GM21723 (cell line): Measurements from ENCODE around the gene POU5F2.

Experiments
- ATAC-seq: cut with Tn5 transposase; IDR thresholded peaks from one replicate; pipeline ENCODE4 v1.9.1; 2021; ENCODE audit warnings: mild to moderate bottlenecking, moderate library complexity; ENCODE audit not compliant: unreplicated experiment

Gene POU5F2

DNA sequence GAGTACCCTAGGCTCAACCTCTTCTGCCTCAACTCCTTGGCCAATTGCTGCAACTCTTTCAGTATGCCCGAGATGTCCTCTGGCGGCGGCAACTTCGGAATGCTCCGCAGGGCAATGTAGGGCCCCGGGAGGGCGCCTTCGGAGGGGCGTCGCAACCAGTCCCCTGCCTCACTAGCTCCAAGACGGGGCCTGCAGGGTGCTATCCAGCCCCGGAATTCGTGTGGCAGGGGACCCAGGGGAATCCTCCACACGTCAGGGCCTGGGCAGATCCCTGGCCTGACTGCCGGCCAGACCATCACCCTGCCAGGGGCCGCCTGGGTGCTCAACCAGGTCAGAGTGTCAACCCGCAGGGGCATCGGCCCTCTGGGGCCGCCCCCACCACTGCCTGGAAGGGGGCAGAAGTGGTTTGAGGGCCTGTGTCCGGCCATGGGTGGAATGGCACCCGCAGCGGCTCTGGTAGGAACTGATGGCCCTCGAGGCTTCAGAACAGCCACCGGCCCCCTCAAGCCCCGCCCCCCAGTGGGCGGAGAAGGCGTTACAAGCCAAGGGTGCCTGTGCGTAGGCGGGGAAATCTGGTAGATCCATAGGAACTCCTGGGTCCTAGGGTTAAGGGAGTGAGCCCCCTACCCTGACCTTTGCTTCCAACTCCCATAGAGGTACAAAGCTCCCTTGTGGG, at the start of gene POU5F2:
Gene POU5F2, minus strand, starts transcription at position 465 of the 676 bp plus-strand sequence. Its CDS starts 37 bp downstream, at position 428.
- ATAC-seq, result no peak

DNA sequence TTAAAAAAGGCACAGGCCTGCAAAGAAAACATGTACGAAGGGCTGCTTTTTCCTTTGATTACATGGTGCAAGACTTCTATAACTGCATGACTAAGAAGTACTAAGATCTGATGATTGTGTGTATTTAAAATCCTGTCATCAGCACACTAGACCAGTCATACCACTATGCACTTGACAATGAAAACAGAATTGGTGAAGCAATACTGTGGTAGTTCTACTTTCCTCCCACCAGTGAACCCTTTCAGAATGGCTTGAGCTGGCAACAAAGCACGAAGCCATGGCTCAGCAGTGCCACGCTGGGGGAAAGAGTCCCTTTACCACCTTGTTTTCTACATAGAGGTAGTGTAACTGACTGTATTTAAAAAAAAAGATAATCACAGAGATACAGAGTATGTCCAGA, 49.0 kb upstream of the POU5F2 start:
- ATAC-seq, result no peak

DNA sequence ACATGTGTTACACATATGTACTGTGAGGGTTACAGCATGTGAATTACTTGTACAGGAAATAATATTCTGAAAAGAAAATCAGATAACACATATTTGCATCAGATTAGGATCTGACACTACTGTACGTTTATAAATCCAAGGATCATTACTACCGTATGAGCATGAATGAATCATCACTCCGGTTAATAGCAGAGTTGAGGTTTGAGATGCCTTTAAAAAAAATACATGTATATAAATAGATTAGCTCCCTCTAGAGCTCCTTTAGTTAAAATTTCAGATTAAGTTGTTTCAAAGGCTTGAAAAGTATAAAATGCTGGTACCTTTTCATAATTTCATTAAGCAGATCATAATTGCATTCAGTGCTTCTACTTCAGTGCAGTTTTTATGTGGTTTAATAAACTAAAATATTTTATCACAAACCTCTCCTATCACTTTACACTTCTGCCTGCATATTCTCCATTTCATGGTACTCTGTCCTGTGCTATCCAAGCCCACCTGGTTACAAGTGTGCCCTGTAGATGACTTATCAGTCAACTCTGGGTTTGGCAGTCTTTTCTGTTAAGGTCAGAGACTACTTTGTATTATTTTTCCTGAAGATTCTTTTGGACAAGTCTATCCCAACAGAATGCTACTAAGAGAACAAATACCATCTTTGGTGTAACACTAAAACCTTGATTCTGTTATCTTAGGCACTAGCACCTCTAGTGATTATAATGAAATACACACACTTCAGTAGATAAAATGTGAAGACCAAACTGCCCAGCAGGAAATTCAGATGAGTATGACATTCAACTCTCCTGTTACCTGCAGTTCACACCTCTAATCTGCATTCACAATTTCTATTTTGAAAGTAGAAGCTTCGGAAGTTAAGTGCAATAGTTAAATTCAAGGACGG, 48.0 kb upstream of the POU5F2 start:
- no peak for ATAC-seq

GRCh38 chr5:93787598-93787997, 46.2 kb upstream of the POU5F2 start:
- no peak for ATAC-seq

DNA sequence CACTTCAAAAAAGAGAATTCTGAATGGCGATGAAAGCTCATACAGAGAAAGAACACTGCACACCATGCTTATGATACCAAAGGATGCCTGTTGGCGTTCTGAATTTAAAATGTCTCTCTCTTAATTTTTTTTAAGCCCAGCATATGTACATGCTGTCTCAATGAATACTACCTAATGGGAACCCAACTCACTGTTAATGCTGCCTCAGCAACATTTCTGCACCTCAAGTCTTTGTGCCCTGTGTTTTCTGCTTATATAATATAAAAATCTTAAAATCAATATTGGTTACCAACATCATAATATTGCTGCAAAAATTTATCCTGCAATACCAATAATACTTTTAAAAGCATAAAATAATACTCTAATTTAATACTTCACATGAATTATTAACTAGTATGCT, 44.1 kb upstream of the POU5F2 start:
- no peak for ATAC-seq

DNA sequence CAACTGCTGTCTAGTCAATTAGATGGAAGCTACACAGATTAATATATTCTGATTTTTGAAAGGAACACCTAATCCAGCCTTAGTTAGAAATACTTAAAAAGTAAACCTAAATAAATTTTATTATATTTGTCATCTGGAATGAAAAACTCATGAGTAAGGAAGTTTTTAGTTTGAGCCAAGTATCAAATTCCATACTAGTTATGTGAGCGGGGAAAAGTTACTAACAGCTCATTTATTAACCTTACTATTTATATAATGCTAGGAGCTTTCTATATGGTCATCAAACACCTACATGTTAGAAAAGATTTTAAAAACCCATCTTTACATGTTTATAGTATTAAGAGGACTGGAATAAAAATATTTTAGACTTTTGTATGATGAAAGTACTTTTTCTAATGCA, 41.6 kb upstream of the POU5F2 start:
- no peak for ATAC-seq

GRCh38 chr5:93777620-93778019, 36.2 kb upstream of the POU5F2 start:
- no peak for ATAC-seq

GRCh38 chr5:93756372-93756771, 15.0 kb upstream of the POU5F2 start:
- no peak for ATAC-seq

DNA sequence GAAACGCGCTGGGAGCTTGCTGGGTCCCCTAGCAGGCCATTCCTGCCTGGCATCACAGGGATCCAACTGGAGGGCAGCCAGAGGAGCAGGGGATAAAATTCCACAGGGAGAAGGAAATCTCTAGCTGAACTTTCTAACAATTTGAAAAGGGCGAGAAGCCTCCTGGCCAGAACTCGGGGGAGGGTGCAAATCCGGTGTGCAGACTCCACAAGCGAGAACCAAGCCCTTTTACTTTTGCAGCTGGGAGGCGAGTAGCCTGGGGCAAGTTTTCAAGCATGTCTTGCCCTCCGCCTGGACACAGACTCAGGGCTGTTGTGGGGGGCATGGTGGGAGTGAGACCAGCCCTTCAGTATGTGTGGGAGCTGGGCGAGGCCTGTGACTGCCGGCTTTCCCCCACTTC, 14.3 kb upstream of the POU5F2 start:
- ATAC-seq, result no peak

- ATAC-seq, result no peak
Measured at GRCh38 chr5:93748875-93749397, 7.5 kb upstream of the POU5F2 start.

- ATAC-seq, result no peak
Measured at GRCh38 chr5:93746406-93747056, 5.1 kb upstream of the POU5F2 start.

GRCh38 chr5:93736284-93736683, 5.1 kb downstream of the POU5F2 start:
- no peak for ATAC-seq

GRCh38 chr5:93735378-93735777, 6.0 kb downstream of the POU5F2 start:
- ATAC-seq, result no peak

- no peak for ATAC-seq
Measured at GRCh38 chr5:93731987-93732386, 9.4 kb downstream of the POU5F2 start.

- no peak for ATAC-seq
Measured at GRCh38 chr5:93726595-93726994, 14.8 kb downstream of the POU5F2 start.

DNA sequence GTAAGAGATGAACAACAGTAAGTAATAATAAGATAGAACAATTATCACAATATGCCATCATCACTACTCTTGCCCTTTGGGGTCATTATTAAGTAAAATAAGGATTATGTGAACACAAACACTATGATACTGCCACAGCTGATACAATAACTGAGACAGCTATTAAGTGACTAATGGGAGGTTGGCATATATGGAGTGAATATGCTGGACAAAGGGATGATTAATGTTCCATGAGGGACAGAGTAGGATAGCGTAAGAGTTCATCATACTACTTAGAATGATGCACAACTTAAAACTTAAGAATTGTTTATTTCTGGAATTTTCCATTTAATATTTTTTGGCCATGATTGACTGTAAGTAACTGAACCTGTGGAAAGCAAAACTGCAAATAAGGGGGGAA, 16.6 kb downstream of the POU5F2 start:
- no peak for ATAC-seq

DNA sequence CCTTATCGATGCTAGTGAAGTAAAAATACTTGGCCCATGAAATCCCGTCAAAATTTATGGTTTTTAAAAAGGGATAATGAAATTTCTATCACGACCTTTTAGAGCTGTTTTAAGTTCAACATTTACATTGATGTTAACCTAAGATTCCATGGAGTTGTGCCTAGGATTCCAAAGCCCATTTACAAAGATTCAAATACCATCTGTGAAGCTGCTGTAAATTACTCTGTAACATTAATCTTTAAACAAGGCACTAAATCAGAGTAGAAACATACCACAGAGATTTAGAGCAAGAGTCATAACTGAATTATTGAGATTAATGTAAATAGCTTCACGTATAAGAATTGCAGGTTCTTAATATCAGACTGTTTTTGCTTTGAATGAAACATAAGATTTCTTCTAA, 17.7 kb downstream of the POU5F2 start:
- ATAC-seq, result no peak

DNA sequence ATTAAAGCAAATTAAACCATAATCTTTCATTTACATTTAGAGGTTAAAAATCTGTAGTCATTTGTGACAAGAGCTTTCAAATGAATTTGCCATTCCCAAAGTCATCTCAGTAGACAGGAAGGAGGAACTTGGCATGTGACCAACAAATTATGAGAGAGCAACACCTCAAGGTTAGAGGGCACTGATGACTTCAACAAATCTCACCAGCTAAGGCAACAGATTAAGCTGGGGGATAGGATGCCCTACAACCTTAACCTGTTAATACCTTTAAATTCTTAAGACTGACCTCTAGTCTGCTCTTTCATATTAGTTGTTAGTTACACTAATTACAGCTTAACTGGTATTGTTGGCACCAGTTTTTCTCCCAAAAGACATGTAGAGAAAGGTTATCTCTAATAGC, 18.4 kb downstream of the POU5F2 start:
- ATAC-seq, result no peak

- ATAC-seq, result no peak
Measured at GRCh38 chr5:93722588-93722987, 18.8 kb downstream of the POU5F2 start.

GRCh38 chr5:93721511-93721910, 19.9 kb downstream of the POU5F2 start:
- ATAC-seq, result no peak

- no peak for ATAC-seq
Measured at GRCh38 chr5:93721071-93721470, 20.3 kb downstream of the POU5F2 start.

GRCh38 chr5:93717162-93717561, 24.2 kb downstream of the POU5F2 start:
- ATAC-seq, result no peak
